ENCODE measurements around the gene UTS2.

The UTS2 gene

DNA sequence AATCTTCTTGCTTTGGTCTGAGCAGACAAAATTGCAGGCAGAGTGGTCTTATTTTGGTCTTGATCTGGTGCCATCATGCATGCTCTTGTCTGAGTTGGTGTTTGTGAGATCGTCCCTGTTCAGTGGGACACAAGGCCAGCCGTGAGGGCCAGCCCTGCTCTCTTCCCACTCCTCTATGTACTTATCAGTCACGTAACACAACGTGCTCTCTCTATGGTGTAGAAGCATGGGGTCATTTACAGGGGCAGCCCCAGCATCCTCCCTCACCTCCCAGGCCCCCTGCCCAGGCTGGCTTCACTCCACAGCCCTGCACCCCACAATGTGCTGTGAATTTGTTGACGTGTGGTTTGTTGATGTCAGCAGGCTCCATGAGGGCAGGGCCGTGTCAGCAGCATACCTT is 18.3 kb upstream of the UTS2 start:
- H3K27me3 Mint-ChIP-seq, result peaks cover 14% of the 10 kb centered on the region
- no peak for ATAC-seq

DNA sequence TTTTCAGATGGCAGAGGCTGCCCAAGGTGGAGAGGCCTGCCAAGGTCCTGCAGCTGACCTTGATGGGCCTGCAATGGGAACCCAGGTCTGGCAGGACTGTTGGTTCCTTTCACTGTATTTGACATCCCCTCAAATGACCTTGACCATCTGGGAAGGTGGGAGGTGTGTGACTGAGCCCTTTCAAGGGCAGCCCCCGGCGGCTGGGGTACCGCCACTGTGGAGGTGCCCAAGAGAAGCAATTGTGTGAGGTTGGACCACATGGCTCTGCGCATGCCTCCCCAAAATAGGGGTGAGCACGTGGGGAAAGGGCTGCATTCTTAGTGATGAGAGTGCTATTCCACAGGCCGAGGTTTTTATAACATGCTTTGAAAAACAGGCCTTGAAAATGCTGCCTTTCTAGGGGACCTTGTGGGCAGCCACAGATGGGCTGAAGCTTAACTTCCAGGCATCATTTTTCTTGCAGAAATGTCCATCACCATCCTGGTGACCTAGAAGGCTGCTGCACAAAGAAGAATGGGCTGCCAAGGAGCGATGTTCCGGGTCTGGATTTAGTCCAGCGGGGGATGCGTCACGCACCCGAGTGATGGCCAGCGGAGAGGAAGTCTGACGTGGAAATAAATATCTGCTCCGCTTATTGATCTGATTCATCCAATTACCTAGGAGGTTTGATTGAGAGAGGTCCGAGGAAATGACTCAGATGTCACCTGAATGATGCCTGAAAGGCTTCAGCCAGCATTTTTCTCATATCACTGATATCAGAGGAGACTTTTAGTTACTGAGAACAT is 16.5 kb upstream of the UTS2 start:
- ATAC-seq, result no peak
- H3K9me3 Mint-ChIP-seq, result no peaks in the 10 kb centered on the region
- H3K27me3 Mint-ChIP-seq, result peaks cover 9% of the 10 kb centered on the region
- H3K27ac Mint-ChIP-seq, result no peak overlapping the region
- DNase-seq, result no peak
- H3K4me1 Mint-ChIP-seq, result no peaks in the 10 kb centered on the region
- H3K4me3 Mint-ChIP-seq, result no peak overlapping the region

More for the DNA sequence above, 18.3 kb upstream of the UTS2 start:
- Mint-ChIP-seq H3K9me3 (no peaks in the 10 kb centered on the region), H3K4me1 (no peaks in the 10 kb centered on the region), H3K4me3 (no peak overlapping the region), H3K27ac (peak overlapping the region in 1 of 2 donors; percentile 36)
- no peak for DNase-seq

GRCh38 chr1:7868070-7868780 is 15.4 kb upstream of the UTS2 start:
- Mint-ChIP-seq H3K27ac (no peak overlapping the region), H3K9me3 (no peaks in the 10 kb centered on the region), H3K4me1 (no peaks in the 10 kb centered on the region), H3K27me3 (no peaks in the 10 kb centered on the region), H3K4me3 (no peak overlapping the region)
- no peak for ATAC-seq
- no peak for DNase-seq

- no peaks in the 10 kb centered on the region for H3K27me3 Mint-ChIP-seq
- no peak for DNase-seq
- no peaks in the 10 kb centered on the region for H3K4me1 Mint-ChIP-seq
- H3K27ac Mint-ChIP-seq, result peak overlapping the region in 1 of 2 donors; percentile 51
- no peak for ATAC-seq
- H3K4me3 Mint-ChIP-seq, result no peak overlapping the region
- no peaks in the 10 kb centered on the region for H3K9me3 Mint-ChIP-seq
Observed at GRCh38 chr1:7865978-7866377, 13.1 kb upstream of the UTS2 start.

DNA sequence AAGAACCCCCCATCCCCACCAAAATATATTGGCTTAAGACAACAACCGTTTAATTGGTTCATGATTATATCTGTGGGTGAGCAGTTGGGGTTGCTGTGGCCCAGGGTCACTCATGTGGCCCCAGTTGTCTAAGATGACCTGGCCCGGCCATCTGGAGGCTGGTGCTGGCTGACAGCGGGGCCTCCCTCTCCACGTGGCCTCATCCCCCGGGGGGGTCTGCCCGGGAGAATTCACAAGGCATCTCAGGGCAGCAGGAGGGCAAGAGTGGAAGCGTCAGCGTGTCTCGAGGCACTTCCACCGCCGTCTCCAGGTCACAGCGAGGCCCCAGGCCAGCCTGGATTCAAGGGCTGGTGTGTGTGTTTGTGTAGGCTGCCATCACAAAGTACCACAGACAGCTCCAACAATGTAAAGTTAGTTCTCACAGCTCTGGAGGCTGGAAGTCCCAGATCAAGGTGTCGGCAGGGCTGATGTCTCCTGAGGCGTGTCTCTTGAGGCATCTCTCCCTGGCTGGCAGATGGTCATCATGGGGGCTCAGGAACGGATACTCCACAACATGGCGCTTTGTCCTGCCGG is 11.0 kb upstream of the UTS2 start:
- no peak for ATAC-seq
- Mint-ChIP-seq H3K27ac (no peak overlapping the region), H3K27me3 (no peaks in the 10 kb centered on the region), H3K4me3 (no peak overlapping the region), H3K4me1 (no peaks in the 10 kb centered on the region), H3K9me3 (no peaks in the 10 kb centered on the region)
- DNase-seq, result no peak

DNA sequence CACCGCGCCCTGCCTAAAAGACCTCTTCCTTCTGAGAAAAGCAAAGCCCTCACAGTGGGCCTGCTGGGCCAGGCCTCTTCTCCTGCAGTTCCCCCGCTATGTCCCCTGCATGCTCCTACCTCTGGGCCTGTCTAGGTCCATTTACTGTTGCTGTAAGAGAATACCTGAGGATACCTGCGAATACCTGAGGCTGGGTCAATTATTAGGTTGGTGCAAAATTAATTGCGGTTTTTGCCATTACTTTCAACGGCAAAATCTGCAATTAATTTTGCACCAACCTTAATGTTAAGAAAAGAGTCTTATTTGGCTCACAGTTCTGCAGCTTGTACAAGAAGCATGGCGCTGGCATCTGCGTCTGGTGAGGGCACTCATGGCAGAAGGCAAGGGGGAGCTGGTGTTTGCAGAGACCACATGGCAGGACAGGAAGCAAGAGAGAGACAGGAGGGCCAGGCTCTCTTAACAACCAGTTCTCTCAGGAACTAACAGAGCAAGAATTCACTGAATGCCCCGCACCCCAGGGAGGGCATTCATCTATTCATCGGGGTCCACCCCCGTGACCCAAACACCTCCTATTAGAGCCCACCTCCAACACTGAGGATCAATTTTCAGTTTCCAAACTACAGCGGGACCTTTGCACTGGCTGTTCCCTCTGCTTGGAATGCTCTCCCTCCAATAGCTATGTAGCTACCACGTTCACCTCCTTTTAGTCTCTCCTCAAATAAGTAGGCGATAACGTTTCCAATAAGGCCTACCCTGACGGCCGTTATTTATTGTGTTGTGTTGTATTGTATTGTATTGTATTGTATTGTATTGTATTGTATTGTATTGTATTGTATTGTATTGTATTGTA is 9.6 kb upstream of the UTS2 start:
- Mint-ChIP-seq H3K27me3 (no peaks in the 10 kb centered on the region), H3K27ac (no peak overlapping the region), H3K4me1 (no peaks in the 10 kb centered on the region), H3K9me3 (no peaks in the 10 kb centered on the region), H3K4me3 (no peak overlapping the region)
- ATAC-seq (no peak), DNase-seq (no peak)

DNA sequence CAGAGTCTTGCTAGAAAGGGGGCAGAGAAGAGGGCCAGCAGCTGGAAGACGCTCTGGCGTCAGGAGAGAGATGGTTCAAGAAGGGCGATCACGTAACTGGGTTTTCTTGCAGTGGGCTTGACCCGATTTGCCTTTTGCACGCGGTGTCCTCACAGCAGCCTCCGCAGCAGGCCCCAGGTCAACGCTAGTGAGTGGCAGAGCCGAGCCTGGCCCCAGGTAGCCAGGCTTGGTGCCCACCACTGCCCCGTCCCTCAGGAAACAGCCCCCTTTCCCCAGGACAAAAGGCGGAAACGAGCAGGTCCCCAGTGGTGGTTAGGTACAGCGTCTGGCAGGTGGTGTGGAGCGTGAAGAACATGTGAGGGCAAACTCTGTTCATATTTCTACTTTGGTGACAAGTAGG is 8.6 kb upstream of the UTS2 start:
- Mint-ChIP-seq H3K27me3 (no peaks in the 10 kb centered on the region), H3K4me1 (no peaks in the 10 kb centered on the region), H3K9me3 (no peaks in the 10 kb centered on the region), H3K4me3 (no peak overlapping the region), H3K27ac (no peak overlapping the region)
- no peak for DNase-seq
- ATAC-seq, result no peak

- Mint-ChIP-seq H3K27me3 (no peaks in the 10 kb centered on the region), H3K9me3 (no peaks in the 10 kb centered on the region), H3K4me1 (no peaks in the 10 kb centered on the region), H3K27ac (no peak overlapping the region), H3K4me3 (no peak overlapping the region)
- ATAC-seq, result no peak
- no peak for DNase-seq
Observed at GRCh38 chr1:7860130-7860529, 7.3 kb upstream of the UTS2 start.

GRCh38 chr1:7859406-7859805 is 6.5 kb upstream of the UTS2 start:
- Mint-ChIP-seq H3K27me3 (no peaks in the 10 kb centered on the region), H3K9me3 (no peaks in the 10 kb centered on the region), H3K27ac (no peak overlapping the region), H3K4me1 (no peaks in the 10 kb centered on the region), H3K4me3 (no peak overlapping the region)
- ATAC-seq, result no peak
- DNase-seq, result no peak

DNA sequence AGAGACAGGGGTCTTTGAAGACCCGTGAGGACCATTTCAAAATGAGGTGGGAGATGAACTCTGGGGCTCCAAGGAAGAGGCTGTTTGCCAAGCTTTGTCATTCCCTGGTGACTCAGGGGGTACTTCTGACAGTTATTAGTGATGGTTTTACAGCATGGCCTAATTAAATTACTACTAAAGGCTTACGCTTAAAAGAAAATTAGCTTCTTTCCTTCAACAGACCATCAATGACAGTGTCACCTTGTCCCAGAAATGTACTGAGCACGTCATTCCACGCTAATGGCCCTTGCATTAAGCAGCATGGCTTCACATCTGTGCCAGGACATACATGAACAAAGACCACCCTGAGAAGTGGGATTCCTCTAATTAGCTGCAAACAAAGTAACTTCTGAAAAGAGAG is 5.1 kb upstream of the UTS2 start:
- ATAC-seq, result no peak
- Mint-ChIP-seq H3K27ac (no peak overlapping the region), H3K9me3 (no peaks in the 10 kb centered on the region), H3K27me3 (no peaks in the 10 kb centered on the region), H3K4me3 (no peak overlapping the region), H3K4me1 (no peaks in the 10 kb centered on the region)
- no peak for DNase-seq

GRCh38 chr1:7857000-7857399 is 4.1 kb upstream of the UTS2 start:
- Mint-ChIP-seq H3K4me1 (no peaks in the 10 kb centered on the region), H3K4me3 (no peak overlapping the region), H3K27ac (peak overlapping the region in 1 of 2 donors; percentile 31), H3K27me3 (no peaks in the 10 kb centered on the region), H3K9me3 (no peaks in the 10 kb centered on the region)
- DNase-seq (no peak), ATAC-seq (no peak)

GRCh38 chr1:7856345-7856744 is 3.5 kb upstream of the UTS2 start:
- H3K4me1 Mint-ChIP-seq, result no peaks in the 10 kb centered on the region
- H3K27me3 Mint-ChIP-seq, result peaks cover 4% of the 10 kb centered on the region
- H3K4me3 Mint-ChIP-seq, result no peak overlapping the region
- DNase-seq (no peak), ATAC-seq (no peak)
- H3K27ac Mint-ChIP-seq, result no peak overlapping the region
- H3K9me3 Mint-ChIP-seq, result no peaks in the 10 kb centered on the region

DNA sequence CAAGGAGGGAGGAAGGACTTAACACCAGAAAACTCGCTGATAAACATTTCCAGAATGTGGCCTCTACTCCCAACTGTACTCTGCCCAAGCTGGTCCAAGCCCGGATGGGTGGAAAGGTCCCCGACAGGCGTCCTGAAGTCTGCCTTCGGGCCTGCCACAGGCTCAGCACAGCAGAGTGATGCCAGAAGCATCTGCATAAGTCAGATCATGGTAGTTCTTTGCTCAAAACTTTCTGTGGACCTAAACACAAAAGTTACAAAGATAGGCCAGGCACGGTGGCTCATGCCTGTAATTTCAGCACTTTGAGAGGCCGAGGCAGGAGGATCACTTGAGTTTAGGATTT is 790 bp upstream of the UTS2 start:
- Mint-ChIP-seq H3K4me3 (no peak overlapping the region), H3K4me1 (no peaks in the 10 kb centered on the region), H3K27me3 (peaks cover 11% of the 10 kb centered on the region), H3K9me3 (no peaks in the 10 kb centered on the region), H3K27ac (no peak overlapping the region)
- no peak for DNase-seq
- ATAC-seq, result no peak

GRCh38 chr1:7850786-7851185 is 2.1 kb downstream of the UTS2 start:
- Mint-ChIP-seq H3K4me3 (no peak overlapping the region), H3K4me1 (no peaks in the 10 kb centered on the region), H3K27ac (no peak overlapping the region), H3K27me3 (peaks cover 11% of the 10 kb centered on the region), H3K9me3 (no peaks in the 10 kb centered on the region)
- no peak for DNase-seq
- no peak for ATAC-seq

- Mint-ChIP-seq H3K9me3 (no peaks in the 10 kb centered on the region), H3K4me1 (no peaks in the 10 kb centered on the region), H3K27me3 (peaks cover 11% of the 10 kb centered on the region), H3K4me3 (no peak overlapping the region), H3K27ac (no peak overlapping the region)
- DNase-seq, result no peak
- no peak for ATAC-seq
Observed at GRCh38 chr1:7847599-7847998, 5.3 kb downstream of the UTS2 start.

GRCh38 chr1:7846656-7847055 is 6.2 kb downstream of the UTS2 start:
- no peak for ATAC-seq
- Mint-ChIP-seq H3K4me3 (no peak overlapping the region), H3K4me1 (no peaks in the 10 kb centered on the region), H3K9me3 (no peaks in the 10 kb centered on the region), H3K27me3 (peaks cover 10% of the 10 kb centered on the region), H3K27ac (no peak overlapping the region)
- DNase-seq, result no peak
